Skin of body (tissue), 2 donors: ENCODE data around the gene ARL15. TPM values are rescaled to one million over a fixed set of nuclear protein-coding genes. Genes with fewer than 3 reads are reported as not detected.

Source experiments
- DNase-seq: peaks from one replicate; lab custom pipeline; 2025; lab: John Stamatoyannopoulos, UW
- total RNA-seq: library from RNA; depleted of rRNA; stranded (reverse); fragments of >200 nt; gene quantifications from one replicate; pipeline ENCODE4 v1.2.3, GENCODE V29; 2014

The ARL15 gene
- total RNA-seq, 1 donor from 2014 or later: 73.2 TPM

DNA sequence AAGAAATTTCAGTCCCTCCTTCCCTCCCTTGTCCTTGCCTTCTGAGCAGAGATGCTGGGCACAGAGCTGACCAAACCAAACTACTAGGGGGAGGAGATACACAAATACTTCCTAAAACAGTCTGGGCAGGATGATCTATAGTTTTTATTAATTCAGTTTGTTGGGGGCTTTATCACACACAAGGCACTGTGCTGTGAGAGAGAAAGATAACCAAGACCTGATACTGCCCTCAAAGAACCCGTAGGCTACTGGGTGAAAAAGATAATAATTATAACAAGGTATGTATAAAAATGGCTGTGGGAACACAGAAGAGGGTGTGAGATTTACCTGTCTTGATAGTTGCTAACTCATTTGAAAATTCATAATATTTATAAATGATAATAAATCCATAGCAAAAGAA, 395.3 kb downstream of the ARL15 start:
- DNase-seq: no peak

- DNase-seq: no peak
These were observed 396.4 kb downstream of the ARL15 start for GRCh38 chr5:53913941-53914340.

- DNase-seq: no peak
These were observed 401.6 kb downstream of the ARL15 start for GRCh38 chr5:53908757-53909156.

GRCh38 chr5:53907827-53908226, 402.5 kb downstream of the ARL15 start:
- no peak for DNase-seq

DNA sequence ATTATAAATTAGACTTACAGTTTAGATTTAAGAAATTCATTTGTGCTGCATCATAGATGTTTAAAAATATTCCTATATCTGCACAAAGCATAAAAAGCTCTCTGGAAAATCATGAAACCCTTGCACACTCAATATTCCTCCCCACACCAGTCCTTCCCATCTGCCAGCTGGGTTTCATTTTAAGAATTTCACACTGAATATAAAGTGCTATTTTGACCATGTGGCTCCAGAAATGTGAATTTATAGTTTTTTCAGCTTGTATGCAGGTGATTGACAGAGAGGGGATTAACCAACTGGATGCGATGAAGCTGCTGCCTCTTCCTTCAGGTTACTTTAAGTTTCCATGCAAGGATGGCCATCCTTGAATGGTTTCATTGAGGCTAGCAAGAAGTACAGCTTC, 403.6 kb downstream of the ARL15 start:
- DNase-seq: no peak

DNA sequence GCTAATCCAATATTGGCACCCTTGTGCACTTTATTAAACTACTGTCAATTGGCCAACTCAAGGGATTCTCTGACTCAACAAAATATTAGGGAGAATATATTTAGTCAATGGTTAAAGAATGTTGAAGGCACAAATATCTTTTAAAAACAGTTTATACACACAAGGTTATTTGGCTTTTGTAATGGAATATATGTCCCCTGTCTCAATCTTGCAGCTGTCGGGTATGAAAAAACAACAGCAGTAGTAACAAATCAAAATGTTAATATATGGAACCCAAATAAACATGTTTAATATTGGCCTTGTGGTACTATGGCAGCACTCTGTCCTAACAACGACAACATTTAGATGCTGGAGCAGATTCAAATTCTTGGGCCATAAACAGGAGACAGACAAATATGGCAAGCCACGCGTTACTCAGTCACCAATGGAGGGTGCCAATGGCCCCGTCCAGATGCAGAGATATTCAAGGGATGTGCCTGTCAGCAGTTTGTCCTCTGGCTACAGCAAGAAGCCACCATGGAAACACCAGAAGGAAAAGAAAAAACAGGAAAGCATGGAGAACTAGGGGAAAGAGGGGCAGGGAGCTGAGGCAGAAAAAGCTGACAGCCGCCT, 408.0 kb downstream of the ARL15 start:
- no peak for DNase-seq

DNA sequence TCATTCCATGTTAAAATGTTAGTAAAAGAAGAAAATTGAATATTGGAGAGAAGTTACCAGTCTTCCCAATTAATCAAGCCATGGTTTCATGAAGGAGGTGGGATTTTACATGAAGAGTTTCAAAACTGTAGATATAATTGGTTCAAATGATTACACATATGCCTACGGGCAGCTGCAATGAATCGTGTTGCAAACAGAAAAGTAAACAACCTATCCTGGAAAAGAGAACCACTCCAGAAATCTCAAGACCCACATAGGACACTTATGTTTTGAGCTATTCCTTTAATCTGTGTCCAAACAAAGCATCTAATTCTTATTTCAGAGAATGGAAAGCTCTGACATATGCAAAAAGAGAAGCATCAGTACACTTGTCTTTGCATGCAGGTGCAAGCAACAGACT, 409.7 kb downstream of the ARL15 start:
- no peak for DNase-seq

- DNase-seq: no peak
These were observed 415.2 kb downstream of the ARL15 start for GRCh38 chr5:53895091-53895683.

DNA sequence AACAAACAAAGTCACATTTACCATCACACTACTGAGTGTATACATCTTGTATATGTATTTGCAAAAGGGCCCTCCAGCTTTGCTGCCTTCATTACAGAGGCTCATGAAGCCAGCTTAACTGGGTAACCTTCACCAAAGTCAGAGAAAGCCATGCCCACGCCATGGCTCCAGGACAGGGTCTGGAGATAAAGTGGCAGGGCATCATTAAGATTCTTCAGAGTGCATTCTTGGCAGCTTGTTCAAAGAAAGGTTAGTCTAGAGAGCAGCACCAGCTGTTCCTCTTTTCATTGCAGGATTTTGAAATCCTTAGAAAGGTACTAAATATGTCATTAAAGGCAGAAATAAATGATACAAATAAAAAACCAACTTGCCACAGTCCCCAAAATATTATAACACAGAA, 416.7 kb downstream of the ARL15 start:
- DNase-seq: no peak

DNA sequence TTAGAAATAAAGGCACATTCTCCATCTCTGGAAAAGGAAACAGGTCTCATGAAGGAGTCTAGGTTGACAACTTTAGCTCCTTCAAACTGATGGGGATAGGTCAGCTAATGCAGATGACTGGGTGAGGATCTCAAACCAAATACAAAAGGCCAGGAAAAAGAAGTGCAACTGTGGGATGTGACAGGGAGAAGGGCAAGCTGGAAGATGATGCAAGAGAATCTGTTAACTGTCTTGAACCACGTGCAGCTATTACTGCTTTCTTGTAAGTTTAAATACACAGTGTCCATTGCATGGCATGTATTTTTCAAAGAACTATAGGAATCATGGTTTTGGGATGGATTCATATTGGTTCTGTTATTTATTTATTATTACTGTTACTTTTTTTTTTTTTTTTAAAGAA, 418.1 kb downstream of the ARL15 start:
- no peak for DNase-seq

DNA sequence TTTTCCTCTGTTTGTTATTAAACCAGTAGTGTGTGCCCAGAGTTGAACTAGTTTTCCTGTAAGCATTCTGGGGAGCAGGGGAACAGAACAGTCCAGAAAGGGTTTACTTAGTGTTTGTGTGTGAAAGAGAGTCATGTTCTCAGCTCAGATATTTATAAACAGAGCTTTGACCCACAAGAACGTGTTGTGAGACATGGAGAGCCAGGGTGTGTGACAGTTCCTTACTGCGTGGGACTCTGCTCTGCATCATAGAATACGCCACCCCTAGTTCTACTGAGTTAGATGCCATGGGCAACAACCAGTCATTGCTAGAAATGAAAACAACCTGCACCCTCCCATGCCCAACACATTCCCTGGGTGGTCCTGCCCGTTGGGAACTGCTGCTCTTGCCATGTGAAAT, 419.2 kb downstream of the ARL15 start:
- no peak for DNase-seq

DNA sequence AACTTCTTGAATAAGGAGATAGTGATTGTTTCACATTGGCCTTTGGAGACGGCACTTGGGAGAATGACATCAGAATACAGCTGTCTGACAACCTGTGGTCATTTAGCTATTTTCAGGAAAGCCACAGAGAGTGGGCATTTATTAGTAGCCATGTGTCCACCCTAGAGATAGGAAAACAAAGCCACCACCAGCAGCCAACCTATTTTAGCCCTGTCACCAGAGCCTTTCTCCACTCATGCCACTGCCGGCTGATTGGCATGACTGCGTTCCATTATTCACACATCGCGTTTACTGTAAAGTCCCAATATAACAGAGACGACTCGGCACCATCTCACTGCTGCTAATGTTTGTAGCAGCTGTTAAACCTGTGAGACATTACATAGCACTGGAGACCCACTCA, 419.9 kb downstream of the ARL15 start:
- no peak for DNase-seq

DNA sequence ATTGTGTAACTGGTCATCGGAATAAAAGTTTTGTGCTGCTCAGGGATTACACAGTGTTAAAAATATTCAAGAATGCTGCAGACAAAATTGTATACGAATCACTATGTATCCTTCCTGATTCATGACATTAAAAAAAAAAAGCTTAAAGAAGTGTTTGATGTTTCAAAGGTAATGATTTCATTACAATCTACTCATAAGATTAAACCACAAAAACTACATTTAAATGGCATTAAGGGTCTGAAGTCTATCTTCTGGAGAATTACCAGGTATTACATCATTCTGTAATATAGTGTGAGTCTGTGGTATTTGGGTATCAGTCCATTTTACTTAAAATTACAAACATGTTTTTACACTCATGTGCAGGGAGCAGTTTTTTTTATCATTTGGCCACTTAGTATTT, 425.5 kb downstream of the ARL15 start:
- DNase-seq: no peak

DNA sequence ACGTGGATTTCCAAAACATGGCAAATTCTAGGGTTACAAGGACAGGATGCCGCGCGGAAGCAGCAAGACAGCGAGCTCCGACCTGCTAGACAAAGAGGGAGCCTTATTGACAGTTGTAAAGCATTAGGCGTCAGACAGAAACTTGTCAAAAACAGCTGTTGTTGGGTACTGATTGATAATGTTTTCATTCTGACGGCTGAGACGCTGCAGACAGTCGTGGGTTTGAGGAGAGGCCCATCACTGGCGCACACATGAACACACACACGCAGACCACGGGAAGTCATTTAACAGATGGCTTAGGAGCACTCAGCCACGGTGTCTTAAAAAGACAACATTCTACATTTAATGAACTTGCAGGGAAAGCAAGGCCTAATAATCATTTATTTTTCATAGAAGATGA, 426.0 kb downstream of the ARL15 start:
- peak; percentile 30 for DNase-seq

DNA sequence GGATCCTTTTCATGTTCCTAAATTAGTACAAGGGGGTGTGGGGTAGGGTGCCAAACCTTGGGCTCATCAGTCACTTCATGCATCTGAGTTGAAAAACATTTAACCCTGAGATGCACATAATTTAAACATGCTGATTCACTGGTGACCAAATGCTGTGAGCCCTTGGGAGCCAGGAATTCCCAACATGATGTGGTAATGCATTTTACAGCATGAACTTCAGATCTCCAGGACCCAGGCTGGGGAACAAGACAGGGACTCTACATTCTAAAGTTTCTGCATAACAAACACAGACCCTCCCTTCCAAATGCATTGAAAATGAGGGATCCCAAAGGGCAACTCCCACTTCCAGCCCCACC, 427.7 kb downstream of the ARL15 start:
- DNase-seq: peak; percentile 52

DNA sequence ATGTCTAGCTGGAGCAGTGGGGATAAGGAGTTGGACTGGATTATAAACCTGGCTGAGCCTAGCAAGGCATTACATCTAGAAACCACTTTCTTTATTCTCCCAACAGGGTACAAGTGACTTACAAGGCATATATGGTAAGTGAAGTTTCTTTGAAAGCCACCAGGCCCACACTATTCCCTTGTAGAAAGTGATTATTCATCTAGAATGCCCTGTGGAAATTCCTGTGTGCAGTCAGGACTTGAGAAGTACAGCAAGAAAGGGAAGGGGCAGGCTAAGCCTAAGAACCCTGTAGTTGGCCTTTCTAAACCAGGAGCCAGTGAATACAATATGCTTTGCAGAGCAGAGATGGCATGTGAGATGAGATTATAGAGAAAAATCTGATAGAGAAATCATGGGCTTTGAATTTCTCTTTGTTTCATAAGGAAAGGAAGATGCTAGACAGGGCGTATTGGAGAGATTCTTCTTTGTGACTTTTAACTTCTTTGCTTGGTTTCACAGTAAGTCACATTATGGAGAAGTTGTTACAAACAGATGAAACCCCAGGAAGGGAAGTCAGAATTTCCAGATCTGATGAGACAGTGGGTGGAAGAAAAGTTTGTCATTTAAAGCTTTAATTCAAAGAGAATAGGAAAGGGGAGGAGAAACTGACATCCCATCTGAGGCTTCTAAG, 428.2 kb downstream of the ARL15 start:
- no peak for DNase-seq

DNA sequence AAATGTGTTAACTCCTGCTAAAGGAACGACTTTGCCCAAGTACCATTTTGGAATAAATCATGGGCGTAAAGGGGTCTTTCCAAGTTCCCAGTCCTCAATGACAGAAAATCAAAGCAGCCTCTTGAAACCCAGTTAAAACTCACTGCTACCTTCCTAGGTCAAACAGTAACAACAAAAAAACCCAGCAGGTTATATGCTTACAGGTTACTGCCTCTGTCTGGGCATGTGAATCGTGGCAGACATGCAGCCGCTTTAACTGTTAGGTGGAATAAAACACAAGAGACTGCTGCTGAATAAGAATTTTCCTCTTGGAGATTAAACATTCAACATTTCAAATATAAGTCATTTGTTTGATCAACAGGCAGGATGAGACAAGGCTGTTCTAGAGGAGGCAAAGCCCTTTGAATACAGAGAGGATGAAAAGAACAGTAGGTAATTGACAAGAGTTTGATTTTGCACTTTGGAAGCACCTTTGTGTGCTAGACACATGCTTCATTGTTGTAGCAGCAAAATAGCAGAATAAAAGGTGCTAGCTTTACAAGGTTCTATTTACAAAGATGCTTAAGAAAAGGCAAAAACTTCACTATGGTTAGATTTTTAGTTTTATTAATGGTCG, 430.6 kb downstream of the ARL15 start:
- DNase-seq: no peak

- DNase-seq: no peak
These were observed 432.4 kb downstream of the ARL15 start for GRCh38 chr5:53878015-53878414.

DNA sequence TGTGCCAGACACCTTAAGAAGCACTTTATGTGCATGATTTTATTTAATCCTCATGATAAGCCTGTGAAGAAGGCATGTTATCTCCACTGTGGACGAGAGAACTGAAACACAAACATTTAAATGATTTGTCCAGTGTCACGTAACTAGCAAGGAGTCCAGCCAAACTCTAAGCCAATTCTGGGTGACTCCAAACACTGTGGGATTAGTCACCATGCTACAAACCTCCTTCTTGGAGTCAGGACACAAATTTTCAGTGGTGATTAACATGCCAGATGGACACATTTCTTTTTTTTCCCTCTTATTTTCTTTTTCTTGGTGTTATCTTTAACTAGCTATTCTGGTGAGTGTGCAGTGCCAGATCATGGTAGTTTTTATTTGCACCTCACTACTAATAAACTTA, 433.1 kb downstream of the ARL15 start:
- DNase-seq: no peak

DNA sequence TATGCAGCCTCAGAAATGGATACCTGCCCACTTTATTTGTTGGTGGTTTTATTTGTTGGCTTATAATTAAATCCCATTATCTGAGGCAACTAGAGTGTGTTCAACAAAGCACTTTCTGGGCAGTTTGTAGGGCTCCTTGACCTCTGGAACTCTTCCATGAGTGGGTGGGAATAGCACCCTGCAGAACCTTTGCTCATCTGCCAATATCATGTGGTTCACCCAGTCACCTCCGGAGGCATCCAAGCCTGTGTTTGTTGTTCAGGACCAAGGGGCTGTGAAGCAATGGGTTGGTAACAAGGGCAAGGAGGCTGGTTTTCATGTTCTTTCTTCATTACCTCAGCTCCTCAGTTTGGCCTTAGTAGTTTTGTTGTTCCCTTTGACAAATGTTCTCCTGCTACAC, 436.0 kb downstream of the ARL15 start:
- DNase-seq: no peak

DNA sequence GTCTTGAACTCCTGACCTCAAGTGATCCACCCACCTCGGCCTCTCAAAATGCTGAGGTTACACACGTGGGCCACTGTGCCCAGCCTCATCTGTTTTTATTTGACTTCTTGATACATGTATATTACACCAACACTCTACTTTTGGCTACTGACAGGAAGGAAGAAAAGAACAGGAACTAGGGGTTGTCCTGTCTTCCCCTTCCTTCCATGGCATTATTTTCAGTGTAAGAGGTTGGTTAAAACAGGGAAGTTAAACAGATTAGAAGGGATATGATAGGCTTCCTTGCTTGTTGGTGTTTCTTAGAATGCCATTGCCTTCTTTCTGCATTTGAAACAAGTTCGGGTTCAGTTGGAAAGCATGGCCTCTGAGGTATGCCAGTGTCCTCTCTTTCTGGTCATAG, 437.1 kb downstream of the ARL15 start:
- DNase-seq: no peak

GRCh38 chr5:53871775-53872174, 438.6 kb downstream of the ARL15 start:
- DNase-seq: no peak

DNA sequence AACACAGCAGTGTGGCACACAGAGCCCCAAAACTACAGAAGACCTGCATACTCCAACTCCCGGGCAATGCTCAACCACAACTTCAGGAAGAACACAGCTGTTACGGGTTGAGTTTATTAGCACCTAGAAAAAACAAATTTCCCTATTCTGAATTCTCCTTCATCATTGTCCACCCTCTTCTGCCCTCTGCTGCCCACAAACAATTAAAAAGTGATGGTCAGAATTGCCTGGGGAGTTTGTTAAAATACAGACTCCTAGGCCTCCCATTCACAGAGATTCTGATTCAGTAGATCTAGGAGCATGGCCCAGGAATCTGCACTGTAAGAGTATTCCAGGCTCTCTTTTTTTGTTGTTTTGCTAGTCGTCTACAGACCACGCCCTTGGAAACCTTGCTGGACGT, 439.3 kb downstream of the ARL15 start:
- DNase-seq: no peak
